SK-MEL-5 (cell line): ENCODE measurements around the gene LACRT. TPM values are rescaled to one million over a fixed set of nuclear protein-coding genes. Genes with fewer than 3 reads are reported as not detected.
A peak's percentile ranks its signal among the peaks of the same experiment; 100 is the strongest.

ENCODE experiments used
- DNase-seq: peaks from one replicate; pipeline ENCODE4 v3.0.0-alpha.2; 2016; ENCODE audit warnings: low read depth, low spot score
- in situ Hi-C: cut with HindIII; loops from 2 replicates; pipeline ENCODE4 v1.10.0; 2016; ENCODE audit warnings: low sequenced_read_pairs, high pct_unique_total_duplicates, low pct_unique_long_range_greater_than_20kb
- total RNA-seq: library from RNA; depleted of rRNA; stranded (reverse); fragments of >200 nt; shearing (Covaris generic); gene quantifications from 2 replicates; pipeline ENCODE4 v1.2.3, GENCODE V29; 2014

The LACRT gene
- total RNA-seq, 1 experiment from 2014 or later: not detected

DNA sequence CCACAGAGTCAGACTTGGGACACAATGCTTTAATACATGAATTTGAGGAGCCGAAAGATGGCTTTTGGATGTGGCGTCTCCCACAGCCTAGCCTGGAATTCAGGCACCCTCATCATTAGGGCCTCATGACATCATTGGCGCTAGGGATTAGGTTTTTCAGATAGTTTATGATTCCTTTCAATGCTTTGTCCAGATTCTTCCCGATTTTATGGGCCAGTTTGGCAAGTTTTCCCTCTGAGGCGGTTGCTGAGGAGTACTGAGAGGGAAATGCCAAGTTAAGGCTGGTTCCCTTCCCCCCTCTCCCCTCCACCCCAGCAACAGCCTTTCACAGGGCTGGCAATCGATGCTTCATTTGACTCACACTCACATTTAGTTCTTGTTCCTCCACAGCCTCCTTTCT lies 26.5 kb downstream of the LACRT start:
- in situ Hi-C loops: no loop called here
- no peak for DNase-seq

DNA sequence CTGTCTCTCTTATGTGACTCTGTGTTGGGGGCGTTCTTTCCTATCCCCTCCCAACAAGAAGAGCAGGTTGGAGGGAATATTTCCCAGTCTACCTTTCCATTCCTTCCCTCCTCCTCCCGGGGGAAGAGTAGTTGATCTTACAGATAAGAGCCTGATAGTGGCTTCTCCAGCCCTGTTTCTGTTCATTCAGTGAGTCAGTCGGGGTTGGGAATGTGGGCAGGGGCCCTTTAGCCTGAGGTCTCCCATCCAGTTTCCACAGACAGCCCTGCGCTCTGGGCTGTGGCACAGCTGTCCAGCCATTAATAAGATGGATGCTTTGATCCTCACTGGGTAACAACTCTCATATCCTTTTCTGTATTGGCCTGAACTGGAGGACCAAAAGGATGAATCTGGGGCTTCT lies 28.1 kb downstream of the LACRT start:
- in situ Hi-C loops: no loop called here
- no peak for DNase-seq

DNA sequence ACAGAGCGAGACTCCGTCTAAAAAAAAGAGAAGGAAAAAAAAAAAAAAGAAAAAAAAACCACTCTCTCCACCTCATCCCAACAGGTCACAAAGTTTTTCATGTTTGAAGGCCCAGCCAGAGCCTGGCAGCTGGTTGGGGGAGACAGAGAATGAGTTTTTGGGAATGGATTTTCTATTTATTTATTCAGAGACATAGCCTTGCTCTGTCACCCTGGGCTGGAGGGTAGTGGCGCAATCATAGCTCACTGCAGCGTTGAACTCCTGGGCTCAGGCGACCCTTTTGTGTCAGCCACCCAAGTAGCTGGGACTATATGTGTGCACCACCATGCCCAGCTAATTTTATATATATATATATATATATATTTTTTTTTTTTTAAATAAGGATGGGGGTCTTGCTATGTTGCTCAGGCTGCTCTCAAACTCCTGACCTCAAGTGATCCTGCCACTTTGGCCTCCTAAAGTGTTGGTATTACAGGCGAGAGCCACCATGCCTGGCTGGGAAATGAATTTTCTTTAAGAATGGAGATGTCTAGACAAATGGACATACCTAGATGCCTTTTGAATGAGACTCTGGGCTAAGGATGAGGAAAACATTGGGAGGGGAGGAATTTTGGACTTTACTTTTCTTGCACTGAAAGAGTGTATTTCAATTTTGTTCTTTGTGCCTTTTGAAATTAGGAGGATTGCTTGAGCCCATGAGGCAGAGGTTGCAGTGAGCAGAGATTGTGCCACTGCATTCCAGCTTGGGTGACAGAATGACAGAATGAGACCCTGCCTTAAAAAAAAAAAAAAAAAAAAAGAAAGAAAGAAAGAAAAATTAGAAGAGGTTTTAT lies 29.3 kb downstream of the LACRT start:
- in situ Hi-C loops: no loop called here
- no peak for DNase-seq

DNA sequence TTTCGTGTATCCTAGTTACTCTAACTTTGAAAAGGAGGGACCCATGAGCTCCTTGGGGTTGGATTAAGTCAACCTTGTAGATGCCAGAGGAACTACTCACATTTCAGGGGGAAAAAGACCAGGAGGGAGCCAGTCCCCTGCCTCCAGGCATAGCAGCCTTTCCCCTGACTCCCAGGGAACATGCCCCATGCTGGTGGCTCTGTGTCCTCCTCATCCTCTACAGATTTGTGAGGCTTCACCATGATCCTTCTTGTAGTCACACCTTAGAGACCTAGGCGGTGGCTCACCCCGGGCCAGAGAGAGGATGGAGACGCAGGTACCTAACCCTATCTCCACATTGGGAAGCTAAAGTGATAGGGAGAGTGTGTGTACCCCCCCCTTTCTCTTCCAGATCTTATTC lies 30.3 kb downstream of the LACRT start:
- no peak for DNase-seq
- in situ Hi-C loops: no loop called here

DNA sequence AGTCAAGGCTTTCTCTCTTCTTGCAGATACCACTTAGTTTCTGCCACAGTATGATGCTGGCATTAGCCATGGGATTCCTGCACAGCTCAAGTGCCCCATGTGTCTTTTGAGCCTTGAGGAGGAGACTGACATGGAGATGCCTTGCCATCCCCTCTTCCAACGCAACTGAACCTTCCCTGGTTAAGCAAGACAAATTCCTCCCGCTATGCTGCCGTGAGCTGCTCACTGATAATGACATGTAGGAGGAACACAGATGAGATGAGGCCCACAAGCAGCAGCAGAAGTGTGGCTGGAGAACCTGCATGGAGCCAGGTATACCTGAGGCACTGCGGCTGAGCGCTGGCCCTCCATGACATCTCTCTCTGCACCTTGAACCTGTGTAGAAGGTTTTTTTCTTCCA lies 30.8 kb downstream of the LACRT start:
- in situ Hi-C loops: no loop called here
- DNase-seq: no peak

DNA sequence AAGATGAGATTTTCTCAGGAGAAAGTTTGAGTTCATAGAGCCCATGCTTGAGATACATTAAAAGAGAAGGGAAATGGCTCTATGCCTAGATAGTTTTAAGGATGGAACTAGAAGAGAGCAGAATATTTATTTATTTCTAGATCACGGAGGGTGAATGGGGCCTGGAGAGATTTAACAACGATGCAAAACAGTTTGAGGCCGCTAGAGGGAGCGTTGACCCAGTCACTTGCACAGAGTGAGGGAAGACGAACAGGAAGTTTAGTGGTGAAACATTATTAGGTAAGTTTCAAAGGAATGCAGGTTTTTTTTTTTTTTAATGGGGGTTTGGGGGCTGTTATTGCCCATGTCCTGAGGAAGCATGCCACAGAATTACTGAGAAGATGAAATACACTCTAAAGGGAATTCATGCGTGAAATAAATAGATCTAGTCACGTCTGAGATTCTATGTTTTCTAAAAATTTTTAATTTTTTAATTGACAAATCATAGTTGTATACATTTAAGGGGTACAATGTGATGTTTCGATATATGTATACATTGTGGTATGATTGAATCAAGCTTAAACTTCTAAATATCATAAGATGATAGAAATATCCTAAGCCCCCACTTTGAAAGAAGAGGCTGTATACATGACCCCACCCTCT lies 31.4 kb downstream of the LACRT start:
- in situ Hi-C loops: no loop called here

DNA sequence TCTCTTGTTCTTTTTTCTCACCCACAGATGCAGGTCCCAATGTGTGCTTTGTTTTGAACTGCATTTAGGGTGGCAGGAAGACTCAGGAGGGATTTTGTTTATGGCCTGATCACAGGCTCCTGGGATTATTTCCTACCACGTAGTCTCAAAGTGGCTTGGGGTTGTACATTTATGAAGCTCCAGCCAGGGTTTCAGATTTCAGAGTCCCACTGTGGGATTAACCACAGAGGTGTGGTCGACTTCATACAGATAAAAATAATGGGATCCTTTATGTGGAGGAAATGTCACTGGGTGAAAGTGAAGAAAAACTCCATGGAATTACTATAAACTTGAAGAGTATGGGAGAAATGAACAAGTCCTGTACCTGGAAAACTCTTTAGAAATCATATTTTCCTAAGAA lies 32.0 kb downstream of the LACRT start:
- DNase-seq: peak; percentile 26
- in situ Hi-C loops: no loop called here

More for the DNA sequence above, 31.4 kb downstream of the LACRT start:
- peak; percentile 87 for DNase-seq

DNA sequence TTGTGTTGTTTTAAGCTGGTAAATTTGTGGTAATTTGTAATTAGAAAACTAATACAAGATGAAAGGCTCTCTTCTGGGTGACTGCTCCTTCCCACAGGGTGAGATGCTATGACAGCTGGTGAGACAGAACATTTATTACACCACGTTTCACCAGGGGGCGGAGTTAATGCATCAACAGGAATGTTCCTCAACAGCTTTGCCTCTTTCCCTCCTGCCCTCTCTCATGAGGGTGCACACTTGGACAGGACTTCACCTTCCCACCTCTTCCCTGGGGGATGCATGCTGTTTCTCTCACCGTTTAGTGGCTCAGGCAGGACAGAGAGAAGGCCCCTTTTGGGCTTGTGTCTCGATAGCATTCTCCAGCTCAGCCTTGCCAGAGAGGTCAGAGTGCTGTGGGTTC lies 32.9 kb downstream of the LACRT start:
- peak; percentile 41 for DNase-seq
- in situ Hi-C loops: no loop called here

DNA sequence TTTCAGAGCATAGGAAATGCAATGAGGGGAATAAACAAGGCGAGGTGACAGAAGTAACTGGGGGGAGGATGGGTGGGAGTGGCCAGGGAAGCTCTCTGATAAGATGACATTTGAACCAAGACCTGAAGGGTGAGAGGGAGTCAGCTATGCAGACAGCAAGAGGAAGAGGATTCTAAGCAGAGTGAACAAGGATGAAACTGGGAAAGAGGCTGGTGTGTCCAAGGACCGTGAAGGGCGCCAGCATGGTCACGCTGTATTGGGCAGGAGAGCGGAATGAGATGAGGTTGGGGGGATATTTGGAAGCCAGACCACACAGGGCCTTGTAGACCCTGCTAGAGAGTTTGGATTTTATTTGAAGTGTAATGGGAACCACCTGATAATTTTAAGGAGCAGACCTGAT lies 35.7 kb downstream of the LACRT start:
- in situ Hi-C loops: no loop called here
- DNase-seq: no peak

DNA sequence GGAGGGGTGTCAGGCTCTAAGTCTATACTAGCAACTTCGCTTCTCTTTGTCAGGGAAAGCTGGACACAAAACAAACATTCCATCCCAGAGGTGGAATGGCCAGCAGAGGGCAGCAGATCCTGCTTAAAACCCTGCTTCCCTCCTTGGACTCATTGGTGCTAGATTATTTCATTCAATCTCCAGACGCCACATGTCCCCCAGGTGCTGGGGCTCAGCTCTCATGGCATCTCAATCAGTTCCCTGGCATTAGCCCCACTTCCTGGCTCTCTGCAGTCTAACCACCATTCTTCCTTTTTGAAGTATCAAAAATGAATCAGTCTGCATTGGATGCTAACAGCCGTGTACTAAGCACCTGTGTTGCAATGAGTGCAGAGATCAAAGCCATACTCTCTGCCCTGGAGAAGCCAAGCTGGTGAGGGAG lies 38.2 kb downstream of the LACRT start:
- peak; percentile 82 for DNase-seq
- in situ Hi-C loops: no loop called here

DNA sequence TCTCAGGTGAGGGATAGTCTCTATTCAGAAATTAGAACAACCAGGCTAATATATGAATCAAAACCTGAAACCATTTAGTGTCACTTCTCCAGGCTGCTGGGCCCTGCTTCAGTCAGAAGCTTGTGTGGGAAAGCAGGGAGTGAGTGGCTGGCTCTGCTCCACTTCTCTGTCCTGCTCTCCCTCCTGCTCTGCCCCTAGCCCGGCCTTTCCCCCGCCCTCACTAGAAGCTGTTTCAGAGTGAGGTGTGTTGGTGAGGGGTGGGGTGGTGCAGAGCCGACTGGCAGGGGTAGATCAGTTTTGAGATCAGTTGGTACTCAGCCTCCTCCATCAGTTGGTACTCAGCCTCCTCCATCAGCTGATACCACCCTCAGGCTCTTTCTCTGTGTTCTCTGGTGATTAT lies 39.2 kb downstream of the LACRT start:
- in situ Hi-C loops: no loop called here

DNA sequence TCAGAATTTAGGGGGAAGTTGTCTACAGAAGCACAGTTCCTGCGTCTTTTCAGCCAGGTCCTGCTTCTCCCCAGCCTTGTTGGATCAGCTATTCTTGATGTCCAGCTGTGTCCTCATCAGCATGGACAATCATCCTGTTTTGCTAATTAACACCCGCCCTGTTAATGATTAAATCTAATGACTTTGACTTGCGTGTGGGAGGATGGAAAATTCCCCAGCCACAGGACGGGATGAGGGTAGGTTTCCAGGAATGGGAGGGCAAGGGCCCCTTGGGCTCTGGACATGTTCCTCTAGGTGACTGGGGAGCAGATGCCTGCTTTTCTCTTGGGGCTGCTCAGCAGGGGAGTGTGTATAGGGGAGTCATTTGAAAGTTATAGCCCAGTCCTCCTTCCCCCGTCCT lies 41.0 kb downstream of the LACRT start:
- in situ Hi-C loops: no loop called here
- no peak for DNase-seq

More for the DNA sequence above, 39.2 kb downstream of the LACRT start:
- no peak for DNase-seq

DNA sequence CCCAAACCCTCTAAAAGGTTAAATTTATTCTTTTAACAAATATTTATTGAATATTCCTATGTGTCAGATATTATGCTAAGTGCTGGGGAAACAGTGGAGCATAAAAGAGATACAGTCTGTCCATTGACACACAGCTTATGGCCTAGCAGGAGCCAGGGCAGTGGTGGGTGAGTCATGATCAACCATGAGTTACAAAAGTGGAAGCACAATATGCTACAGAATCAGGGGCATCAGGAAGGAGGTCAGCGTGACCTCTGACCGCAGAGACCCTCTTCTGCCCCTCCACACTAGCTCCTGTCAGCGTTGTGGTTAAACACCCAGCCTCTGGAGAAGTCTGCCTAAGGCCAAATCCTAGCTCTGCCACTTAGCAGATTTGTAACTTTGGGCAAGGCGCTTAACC lies 41.6 kb downstream of the LACRT start:
- DNase-seq: peak; percentile 66
- in situ Hi-C loops: no loop called here

DNA sequence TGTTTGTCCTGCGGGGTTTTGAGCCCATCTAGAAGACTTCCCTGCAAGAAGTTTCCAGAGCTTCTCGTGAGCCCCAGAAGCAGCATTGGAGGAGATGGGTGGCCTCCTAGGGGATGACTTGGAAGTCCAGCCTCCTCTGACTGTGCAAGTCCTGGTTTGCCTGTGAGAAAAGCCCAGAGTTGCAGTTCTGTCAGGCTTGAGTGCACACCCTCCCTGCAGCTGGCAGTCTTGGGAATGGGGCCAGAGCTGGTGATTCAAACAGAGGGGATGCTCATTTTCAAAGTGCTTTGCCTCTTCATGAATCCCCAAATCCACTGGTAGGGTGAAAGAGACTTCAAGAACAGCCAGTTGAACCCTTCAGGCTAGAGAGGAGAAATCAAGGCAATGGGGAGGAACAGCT lies 42.4 kb downstream of the LACRT start:
- DNase-seq: no peak
- in situ Hi-C loops: no loop called here

DNA sequence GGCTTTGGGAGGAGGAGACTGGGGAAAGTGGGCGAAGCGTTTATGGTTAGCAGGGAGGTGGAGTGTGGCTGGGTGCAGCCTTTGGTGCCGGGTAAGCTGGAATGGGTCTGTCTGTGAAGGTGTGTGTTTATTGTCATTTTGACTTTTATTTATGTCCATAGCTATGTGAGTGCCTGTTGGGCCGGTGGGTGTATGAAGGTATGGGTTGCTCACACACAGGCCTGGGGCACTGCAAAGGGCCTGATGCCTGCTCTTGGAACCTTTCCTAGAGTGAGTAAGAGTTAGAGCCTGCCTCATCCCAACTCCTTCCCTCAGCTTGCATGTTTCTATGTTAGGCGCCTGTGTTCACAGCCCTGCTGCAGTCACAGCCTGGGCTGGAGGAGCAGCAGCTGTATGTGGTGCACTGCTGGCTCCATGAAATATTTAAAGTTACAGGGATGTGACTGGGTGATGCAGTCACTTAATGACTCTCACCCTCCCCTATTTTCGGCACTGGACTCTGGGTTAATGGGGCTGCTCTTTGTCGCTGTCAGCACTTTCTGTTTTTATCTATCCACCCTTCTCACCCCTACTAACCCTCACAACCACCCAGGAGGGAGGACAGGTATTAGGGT lies 43.6 kb downstream of the LACRT start:
- in situ Hi-C loops: no loop called here
- no peak for DNase-seq

DNA sequence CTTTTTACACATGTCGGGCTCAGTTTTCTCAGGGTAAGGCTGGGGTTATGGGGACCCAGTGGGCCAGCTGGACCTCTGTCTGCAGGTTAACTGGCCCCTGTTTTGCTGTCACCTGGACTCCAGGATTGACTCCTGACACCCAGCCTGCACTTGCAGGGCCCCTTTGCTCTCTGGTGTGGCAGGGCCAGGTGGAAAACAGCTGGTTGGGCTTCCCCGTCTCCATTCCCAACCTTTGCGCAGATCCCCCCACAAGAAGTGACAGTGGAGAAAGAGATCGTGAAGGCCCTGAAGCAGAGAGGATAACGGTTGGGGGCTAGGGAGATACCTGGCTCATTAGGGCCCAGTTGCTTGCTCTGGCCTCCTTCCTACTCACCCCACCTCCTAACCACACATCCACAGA lies 44.7 kb downstream of the LACRT start:
- DNase-seq: no peak
- in situ Hi-C loops: no loop called here

DNA sequence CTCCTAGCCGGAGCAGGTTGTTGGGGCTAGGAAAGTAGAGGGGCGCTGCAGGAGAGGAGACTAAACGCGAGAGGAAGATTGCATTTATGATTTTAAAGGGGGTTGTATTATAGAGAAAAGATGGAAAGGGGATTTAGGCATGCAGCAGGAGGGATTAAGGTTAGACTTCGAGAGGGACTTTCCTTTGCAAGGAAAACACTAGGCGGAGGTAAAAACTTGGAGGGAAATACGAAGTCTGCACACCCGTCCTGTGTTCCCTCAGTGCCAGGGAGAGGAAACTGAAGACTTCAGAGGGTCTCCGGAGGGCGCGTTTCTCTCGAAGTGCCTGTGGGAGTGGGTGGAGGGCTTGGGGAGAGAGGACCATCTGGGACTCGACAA lies 45.8 kb downstream of the LACRT start:
- in situ Hi-C loops: no loop called here
- DNase-seq: no peak

DNA sequence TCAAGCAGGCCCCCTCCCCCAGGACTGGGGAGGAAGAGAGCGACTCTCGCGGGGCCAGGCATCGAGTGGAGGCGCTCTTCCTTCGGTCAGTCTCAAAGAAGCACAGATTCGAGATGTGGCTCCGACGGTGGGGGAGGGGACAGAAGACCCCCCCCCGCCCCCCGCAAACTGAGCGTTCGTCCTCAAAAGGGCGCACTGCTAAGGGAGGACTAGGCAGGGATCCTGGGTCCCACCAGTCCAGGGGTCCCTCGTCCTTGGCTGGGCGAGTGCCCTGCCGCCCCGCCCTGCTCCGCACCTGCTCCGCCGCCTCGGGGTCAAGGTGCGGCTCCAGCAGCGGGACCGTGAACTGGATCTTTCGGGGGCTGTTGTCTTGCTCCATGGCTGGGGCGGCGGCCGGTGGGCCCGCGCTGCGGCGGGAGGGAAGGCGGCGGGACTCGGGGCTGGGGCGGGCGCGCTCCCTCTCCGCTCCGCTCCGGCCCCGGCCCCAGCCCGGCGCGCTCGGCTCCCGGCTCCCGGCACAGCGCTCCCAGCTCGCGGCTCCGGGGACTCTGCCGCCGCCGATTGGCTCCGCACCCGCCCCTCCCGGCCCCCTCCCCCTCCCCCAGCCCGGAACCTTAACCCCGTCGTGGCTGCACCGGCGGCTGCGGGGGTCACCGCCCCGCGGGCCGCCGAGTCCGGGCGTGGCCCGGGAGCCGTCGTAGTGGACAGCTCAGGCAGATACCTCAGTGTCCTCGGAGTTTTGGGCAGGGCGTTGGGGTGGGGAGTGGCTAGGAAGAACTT lies 46.4 kb downstream of the LACRT start, which contains the start of gene PPP1R1A:
Gene PPP1R1A (minus strand): TSS at position 550 of the 780 bp plus-strand sequence. CDS start 171 bp downstream, at position 379.
- DNase-seq: no peak
- in situ Hi-C loops: no loop called here
